Medulla oblongata (tissue), 1 donor: ENCODE results near the gene B4GALT3.
A peak's percentile ranks its signal among the peaks of the same experiment; 100 is the strongest.
"Not testable (repeated sequence)": the region's sequence is repeated elsewhere in the genome, so short reads cannot be mapped to it uniquely, and the experiment has no call there.

Experiments
- DNase-seq: peaks from one replicate; pipeline ENCODE4 v3.0.0-alpha.2; 2015; ENCODE audit errors: extremely low spot score

Gene B4GALT3

DNA sequence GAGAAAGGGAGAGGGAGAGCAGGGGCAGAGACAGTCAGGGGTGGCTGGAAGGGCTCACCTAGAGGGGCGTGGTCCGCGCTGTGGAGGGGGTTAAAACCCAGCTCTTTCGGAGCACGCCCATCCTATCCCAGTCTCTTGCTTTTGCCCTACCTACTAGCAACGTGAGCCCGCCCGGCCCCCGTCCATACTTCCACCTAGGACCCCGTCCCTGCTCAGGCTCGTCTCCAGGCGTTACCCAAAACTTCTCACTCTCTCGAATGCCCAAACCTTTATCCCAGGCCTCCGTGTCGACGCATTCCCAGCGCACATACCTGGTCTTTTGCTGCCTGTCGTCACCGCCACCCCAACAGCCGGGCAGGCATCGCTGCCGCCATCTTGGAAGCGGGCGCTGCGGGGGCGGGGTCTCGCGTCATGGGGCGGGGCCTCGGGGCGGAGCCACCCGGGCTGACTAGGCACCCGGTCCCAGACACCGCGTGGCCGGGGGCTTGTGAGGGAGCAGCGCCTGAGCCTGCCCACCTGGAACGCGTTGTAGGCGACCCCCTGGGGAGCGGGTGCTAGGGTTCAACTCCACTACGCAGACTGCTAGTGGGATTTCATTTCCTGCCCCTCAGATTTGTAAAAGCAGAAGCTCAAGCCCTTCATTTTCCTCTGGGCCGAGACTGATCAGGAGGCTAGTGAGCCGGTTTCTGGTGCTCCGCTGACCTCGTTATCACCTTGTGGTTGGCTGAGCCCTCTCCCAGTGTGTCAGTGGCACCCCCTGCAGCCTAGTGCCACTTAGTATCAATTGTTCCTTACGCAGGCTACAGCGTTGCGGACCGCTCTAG lies at the start of gene B4GALT3:
TSS of gene B4GALT3 (minus strand) at position 396 of the 824 bp plus-strand sequence. CDS start 1,447 bp downstream, outside the sequence.
- peak; percentile 88 for DNase-seq

- DNase-seq: no peak
Measured at GRCh38 chr1:161226759-161227158, 49.5 kb upstream of the B4GALT3 start.

GRCh38 chr1:161226320-161226711 lies 49.0 kb upstream of the B4GALT3 start:
- DNase-seq: no peak

DNA sequence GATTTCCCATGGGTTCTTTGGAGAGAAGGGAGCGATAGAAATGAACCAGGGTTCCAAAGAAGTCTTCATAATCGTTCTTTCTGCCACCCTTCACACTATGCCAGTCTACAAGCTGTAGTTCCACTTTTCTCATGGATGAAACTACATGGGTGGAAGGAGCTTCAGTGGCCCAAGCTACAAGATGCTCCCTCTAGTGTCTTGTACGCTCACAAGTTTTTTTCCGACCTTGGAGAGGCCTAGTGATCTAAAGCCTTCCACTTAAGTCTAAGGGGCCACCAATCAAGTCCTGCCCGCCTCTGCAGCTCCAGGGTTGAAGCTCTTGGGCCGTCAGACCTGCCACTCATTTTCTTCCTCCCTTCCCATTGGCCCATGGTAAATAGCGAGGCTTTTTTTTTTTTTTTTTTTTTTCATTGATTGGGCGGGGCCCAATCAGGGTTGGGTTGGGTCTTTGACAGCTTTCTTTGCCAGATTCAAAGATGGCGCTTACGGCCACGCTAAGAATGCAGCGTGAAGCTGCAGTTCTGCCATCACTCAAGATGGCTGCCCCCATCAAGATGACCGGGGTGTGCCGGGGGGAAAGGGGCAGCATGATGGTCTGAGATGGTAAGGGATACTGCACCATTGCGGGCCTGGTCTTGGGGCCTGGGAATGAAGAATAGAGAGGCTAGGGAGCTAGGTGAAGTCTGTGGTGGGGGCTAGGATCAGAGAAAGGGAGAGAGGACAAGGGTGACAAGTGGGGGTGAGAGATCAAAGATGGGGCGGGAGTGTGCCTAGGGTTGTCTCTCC lies 48.4 kb upstream of the B4GALT3 start, which contains the start of gene TOMM40L:
TSS of gene TOMM40L (plus strand) at position 527 of the 786 bp plus-strand sequence. CDS start 430 bp downstream, outside the sequence.
- peak; percentile 99 for DNase-seq

DNA sequence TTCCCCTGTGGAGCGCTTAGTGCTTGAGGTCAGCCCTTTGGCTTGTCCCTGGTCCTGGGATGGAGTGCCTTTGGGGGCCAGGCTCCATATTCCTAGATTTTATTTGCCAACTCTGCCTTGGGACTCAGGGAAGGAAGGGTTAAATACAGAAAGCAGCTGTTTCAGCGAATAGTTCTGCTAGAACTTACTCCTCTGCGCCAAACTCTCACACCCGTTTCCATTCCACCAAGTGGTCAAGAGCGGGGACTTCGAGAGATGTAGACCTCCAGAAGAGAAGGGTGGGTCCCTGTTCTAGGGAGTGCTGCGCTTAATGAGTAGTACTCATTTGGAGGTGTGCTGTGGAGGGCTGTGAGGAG lies 47.8 kb upstream of the B4GALT3 start:
- no peak for DNase-seq

DNA sequence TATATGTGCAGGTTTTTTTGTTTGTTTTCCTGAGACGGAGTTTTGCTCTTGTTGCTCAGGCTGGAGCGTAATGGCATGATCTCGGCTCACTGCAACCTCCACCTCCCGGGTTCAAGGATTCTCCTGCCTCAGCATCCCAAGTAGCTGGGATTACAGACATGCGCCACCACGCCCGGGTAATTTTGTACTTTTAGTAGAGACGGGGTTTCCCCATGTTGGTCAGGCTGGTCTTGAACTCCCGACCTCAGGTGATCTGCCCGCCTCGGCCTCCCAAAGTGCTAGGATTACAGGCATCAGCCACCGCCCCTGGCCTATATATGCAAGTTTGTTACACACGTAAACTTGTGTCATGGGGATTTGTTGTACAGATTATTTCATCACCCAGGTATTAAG lies 47.4 kb upstream of the B4GALT3 start:
- not testable (repeated sequence) for DNase-seq

- DNase-seq: no peak
Measured at GRCh38 chr1:161223805-161224694, 46.7 kb upstream of the B4GALT3 start.

- no peak for DNase-seq
Measured at GRCh38 chr1:161222175-161223019, 45.1 kb upstream of the B4GALT3 start.

- DNase-seq: no peak
Measured at GRCh38 chr1:161220002-161220401, 42.7 kb upstream of the B4GALT3 start.

- DNase-seq: no peak
Measured at GRCh38 chr1:161219078-161219892, 42.0 kb upstream of the B4GALT3 start.

DNA sequence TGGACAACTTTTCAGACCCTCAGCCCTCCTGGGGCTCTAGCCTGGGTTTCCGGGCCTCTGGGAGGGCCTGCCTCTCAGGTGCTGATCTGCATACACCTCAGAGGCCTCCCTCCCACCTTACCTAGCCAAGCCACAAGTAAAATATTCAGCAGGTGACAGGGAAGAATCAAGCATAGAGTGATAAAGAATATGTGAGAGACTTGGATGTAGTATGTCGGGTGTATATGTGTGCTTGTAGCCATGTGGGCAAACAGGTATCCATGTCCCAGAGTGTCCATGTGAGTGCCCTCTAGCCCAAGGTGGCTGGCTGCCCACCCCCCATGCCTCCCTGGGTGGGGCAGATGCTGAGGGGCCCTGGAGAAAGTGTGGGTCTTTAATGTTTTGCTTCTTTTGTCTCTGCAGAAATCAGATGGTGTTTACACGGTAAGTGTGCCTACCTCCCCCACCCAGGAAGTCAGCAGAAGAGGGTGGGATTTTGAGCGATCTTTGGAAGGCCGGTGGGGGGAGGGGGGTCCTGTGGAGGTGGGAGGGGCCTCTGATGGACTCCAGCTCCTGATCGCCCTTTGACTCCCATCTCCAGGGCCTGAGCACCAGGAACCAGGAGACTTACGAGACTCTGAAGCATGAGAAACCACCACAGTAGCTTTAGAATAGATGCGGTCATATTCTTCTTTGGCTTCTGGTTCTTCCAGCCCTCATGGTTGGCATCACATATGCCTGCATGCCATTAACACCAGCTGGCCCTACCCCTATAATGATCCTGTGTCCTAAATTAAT lies 41.2 kb upstream of the B4GALT3 start:
- DNase-seq: no peak

DNA sequence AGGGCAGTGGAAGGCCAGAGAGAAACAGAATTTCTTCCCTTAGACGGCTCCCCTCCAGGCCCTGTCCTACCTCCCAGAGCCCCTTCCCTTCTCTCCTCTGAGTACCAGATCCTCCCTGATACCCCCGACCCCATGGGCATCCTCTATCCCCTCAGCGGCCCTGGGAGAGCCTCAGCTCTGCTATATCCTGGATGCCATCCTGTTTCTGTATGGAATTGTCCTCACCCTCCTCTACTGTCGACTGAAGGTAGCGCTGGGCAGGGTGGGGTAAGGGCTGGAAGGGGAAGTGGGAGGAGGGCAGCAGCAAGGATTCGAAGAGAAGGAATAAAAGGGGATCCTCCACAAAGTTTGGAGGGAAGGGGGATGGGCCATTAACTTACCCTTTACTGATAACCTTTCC lies 40.5 kb upstream of the B4GALT3 start:
- no peak for DNase-seq

DNA sequence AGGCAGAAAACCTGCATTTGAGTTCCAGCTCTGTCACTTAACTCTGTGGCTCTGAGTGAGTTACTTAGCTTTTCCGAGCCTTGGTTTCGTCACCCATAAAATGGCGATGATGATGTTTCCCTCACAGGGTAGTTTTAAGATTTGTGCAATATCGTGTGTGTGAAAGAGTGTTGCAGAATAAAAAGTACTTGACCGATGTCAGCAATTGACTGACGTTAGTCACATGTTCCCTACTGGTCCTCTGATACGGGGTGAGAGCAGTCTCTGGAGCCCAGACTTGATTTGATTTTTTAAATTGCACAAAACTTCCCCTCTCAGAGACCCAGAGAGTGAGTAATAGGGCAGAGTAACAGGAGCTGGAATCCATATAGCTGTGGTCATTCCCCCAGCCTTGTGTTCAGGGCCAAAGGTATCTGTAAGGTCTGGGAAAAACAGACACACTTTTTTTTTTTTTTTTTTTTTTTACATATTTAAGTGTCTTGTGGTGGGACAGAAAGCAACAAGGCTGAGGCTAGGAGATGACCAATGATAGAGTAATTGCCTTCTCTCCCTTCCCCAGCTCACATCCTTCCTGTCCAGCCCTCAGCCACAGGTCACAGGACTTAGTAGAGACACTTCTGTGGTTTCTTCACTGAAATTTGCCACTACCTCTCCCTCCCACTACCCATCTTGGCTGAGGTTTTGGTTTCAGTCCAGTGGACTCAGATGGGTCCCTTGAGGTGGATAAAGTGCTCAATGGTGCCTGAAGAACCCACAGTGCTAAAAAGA lies 39.8 kb upstream of the B4GALT3 start:
- DNase-seq: peak; percentile 75

DNA sequence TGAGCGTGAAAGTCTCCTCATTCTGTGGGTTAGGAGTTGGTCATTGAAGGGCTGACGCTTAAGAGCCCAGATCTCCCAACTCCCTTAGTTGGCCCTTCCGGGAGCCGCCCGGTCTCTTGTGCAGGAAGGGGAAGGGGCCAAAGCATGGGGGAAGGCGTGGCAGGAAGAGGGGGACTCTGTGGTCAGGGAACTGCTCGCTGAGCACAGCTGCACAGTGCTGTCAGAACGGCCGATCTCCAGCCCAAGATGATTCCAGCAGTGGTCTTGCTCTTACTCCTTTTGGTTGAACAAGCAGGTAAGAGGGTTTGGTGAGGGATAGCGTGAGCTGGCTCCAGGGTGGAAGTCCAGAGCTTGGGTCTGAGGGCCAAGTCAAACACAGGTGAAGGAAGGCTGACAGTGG lies 37.8 kb upstream of the B4GALT3 start, which contains the start of gene FCER1G:
TSS of gene FCER1G (plus strand) at position 220 of the 400 bp plus-strand sequence. CDS start at position 247, 27 bp downstream.
- DNase-seq: peak; percentile 65

- DNase-seq: no peak
Measured at GRCh38 chr1:161214369-161214768, 37.1 kb upstream of the B4GALT3 start.

DNA sequence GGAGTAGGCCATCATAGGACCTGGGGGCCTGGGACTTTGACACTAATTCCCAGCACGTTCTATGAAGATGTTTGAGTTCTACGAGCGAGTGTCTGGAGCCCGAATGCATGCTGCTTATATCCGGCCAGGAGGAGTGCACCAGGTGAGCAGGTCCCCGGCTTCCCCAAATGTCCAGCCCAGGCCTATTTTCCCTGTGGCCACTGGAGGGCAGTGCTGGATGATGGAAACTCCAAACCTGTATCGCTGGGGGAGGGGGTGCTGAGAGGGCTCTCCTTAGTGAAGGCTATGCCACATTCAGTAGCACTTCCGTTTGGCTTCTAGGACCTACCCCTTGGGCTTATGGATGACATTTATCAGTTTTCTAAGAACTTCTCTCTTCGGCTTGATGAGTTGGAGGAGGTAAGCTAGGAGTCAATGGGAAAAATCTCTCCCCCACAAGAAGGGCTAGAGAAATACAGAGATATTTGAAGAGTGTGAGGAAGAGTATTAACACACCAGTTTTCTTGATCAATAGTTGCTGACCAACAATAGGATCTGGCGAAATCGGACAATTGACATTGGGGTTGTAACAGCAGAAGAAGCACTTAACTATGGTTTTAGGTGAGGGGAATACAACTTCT lies 32.6 kb upstream of the B4GALT3 start:
- peak; percentile 88 for DNase-seq

DNA sequence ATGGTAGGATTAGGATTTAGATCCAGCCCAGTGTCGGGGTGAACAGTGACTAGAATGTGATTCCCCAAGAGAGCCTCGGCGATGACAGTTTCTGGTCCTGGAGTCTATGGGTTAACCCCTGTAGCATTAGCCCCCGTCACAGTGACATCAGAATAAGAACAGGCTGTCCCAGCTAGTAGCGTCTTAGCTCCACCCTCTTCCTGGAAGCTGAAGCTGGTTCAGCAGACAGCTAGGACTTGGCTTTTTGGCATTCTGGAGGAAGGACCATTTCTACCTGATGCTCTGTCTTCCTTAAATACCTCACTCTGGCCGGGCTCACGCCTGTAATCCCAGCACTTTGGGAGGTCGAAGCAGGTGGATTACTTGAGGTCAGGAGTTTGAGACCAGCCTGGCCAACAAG lies 29.9 kb upstream of the B4GALT3 start:
- no peak for DNase-seq
